HUES64 (cell line): ENCODE results near the gene CRTC3.

Experiments
- H3K27ac ChIP-seq: 2 replicates; pipeline ENCODE4 v1.7.0; 2013; ENCODE audit warnings: low read depth, low read length, inconsistent platforms
- H3K27me3 ChIP-seq: 2 replicates; pipeline ENCODE4 v1.6.1; 2013; ENCODE audit warnings: mild to moderate bottlenecking, low read length; ENCODE audit not compliant: insufficient read depth
- H3K36me3 ChIP-seq: 2 replicates; pipeline ENCODE4 v1.6.1; 2013; ENCODE audit warnings: mild to moderate bottlenecking, low read length; ENCODE audit not compliant: insufficient read depth
- H3K4me1 ChIP-seq: 2 replicates; pipeline ENCODE4 v1.6.1; 2013; ENCODE audit warnings: mild to moderate bottlenecking, low read length, moderate library complexity; ENCODE audit not compliant: insufficient read depth
- H3K4me3 ChIP-seq: 2 replicates; pipeline ENCODE4 v1.5.1; 2013; ENCODE audit warnings: mild to moderate bottlenecking, low read length, moderate library complexity
- H3K9ac ChIP-seq: 2 replicates; pipeline ENCODE4 v1.6.1; 2013; ENCODE audit warnings: mild to moderate bottlenecking, low read depth, low read length
- H3K9me3 ChIP-seq: 2 replicates; pipeline ENCODE4 v1.6.1; 2013; ENCODE audit warnings: low read depth, low read length; ENCODE audit not compliant: insufficient read depth
- WGBS: fragments of 150-250, 120-280 bp; methylation state at CpG from one replicate; pipeline ENCODE4 v1.1.7; 2013; ENCODE audit warnings: missing lambda C conversion rate; 5-methylcytosine and 5-hydroxymethylcytosine counted together

CRTC3 gene

DNA sequence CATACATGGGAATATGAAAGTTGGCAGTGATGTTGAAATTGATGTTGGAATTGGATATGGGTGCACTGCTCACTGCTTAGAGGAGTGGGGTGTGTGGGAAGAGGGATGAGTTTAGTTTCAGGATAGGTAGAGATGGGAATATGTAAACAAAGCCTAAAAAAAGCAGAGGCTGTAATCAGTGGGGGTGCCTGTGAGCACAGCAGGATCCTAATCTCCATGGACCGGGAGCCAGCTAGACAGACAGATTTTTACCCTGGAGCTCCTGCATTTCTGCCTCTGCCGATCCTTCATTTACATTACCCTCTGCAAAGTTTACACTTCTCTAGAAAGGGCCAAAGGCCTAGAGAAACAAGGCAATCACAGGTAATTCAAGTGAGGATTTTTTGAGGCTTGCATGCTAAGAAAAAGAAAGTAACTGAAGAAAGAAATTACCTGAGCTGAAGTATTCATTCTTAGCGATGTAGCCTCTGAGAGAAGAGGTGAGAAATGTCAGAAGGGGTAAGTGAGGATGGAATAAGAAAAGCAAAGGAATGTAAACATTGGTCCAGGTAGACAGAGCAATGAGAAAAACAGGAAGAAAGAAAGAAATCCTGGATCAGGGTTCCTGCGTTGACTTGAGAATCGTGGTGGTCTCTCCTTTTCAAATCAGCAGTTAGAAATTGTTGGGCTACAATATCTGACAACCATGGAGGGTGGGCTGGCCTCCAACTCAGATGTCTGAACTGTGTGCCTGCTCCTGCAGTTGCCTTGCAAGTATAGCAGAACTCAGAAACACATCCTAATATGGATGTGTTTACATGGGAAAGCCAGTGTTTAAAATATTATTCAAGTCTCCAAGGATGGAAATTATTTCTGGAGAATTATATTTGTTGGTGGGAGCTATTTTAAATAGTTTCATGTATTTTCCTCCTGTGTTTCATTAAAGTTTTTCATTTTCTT is 79.8 kb downstream of the CRTC3 start:
- WGBS, result 10% methylated on average over 5 of the region's 5 CpGs
- H3K9me3 ChIP-seq, result no peaks in the 10 kb centered on the region
- no peaks in the 10 kb centered on the region for H3K27me3 ChIP-seq
- H3K9ac ChIP-seq, result peak overlapping the region; percentile 13; the same call in 1 of the 2 replicates
- H3K4me3 ChIP-seq, result peak overlapping the region; percentile 4; the same call in 1 of the 2 replicates
- no peaks in the 10 kb centered on the region for H3K36me3 ChIP-seq
- H3K4me1 ChIP-seq, result peaks cover 27% of the 10 kb centered on the region
- peak overlapping the region; percentile 80; the same call in 1 of the 2 replicates for H3K27ac ChIP-seq

DNA sequence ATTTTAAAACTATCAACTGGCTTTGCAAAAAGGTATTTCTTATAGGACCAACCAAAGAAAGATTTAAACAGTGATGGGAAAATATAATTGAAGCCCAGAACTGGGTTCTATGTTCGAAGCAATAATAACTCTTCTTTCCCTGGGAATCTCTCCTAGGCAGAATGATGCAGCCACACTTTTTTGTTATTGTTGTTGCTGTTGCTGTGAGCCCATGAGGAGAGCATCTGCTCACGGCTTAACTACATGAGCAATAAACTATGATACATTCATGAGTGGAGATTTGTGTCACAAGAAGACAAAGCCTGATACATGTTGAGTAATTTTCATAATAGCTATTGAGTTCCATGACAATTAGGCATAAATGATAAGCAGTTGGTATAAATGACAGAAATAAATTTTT is 80.5 kb downstream of the CRTC3 start:
- Histone ChIP-seq H3K4me1 (peaks cover 27% of the 10 kb centered on the region), H3K27me3 (no peaks in the 10 kb centered on the region), H3K36me3 (no peaks in the 10 kb centered on the region), H3K4me3 (no peak overlapping the region), H3K9me3 (no peaks in the 10 kb centered on the region), H3K27ac (peak overlapping the region; percentile 80; the same call in 1 of the 2 replicates), H3K9ac (no peak overlapping the region)
- 73% methylated on average over 2 of the region's 2 CpGs for WGBS

DNA sequence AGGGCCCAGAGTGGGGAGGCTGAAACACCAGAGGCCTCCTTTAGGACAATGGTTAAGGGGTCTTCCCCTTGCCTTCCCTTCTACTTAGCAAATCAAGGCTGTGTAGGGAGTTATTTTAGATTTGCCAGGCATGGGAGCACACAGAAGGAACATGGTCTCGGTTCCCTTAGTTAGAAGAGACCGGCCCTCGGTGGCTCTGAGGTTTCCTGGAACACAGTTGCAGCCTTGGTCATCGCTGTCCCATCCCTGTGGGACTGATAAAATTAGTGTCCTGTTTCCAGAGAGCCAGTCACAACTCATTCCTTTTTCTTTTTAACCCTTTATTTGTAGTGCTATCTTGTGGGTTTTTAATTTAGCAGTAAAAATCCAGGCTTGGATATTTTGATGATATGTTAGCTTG is 81.4 kb downstream of the CRTC3 start:
- no peaks in the 10 kb centered on the region for H3K36me3 ChIP-seq
- H3K27me3 ChIP-seq, result no peaks in the 10 kb centered on the region
- WGBS, result 96% methylated on average over 4 of the region's 4 CpGs
- no peaks in the 10 kb centered on the region for H3K9me3 ChIP-seq
- peaks cover 27% of the 10 kb centered on the region for H3K4me1 ChIP-seq
- no peak overlapping the region for H3K4me3 ChIP-seq
- no peak overlapping the region for H3K9ac ChIP-seq
- no peak overlapping the region for H3K27ac ChIP-seq

DNA sequence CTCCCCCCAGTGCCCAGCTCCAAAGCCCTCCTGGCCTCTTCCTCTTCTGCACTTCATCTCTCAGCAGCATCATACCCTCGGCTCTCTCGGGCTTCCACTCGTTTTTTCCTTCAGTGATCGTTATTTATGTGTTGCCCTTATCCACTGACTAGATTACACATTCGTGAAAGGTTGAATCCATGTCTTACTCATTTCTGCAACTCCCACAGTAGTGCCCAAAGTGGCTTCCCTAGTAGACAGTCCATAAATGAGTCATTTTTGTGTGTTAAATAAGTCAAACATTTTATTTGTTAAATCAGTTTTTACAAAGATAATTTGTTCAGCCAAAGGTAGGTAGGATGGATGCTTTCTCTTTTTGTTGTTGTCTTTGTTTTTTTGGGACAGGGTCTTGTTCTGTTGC is 87.4 kb downstream of the CRTC3 start:
- Histone ChIP-seq H3K27ac (no peak overlapping the region), H3K27me3 (no peaks in the 10 kb centered on the region), H3K4me1 (peaks cover 9% of the 10 kb centered on the region; the same call in 1 of the 2 replicates), H3K9ac (no peak overlapping the region), H3K4me3 (no peak overlapping the region), H3K9me3 (no peaks in the 10 kb centered on the region), H3K36me3 (no peaks in the 10 kb centered on the region)
- WGBS, result 89% methylated on average over 5 of the region's 5 CpGs

DNA sequence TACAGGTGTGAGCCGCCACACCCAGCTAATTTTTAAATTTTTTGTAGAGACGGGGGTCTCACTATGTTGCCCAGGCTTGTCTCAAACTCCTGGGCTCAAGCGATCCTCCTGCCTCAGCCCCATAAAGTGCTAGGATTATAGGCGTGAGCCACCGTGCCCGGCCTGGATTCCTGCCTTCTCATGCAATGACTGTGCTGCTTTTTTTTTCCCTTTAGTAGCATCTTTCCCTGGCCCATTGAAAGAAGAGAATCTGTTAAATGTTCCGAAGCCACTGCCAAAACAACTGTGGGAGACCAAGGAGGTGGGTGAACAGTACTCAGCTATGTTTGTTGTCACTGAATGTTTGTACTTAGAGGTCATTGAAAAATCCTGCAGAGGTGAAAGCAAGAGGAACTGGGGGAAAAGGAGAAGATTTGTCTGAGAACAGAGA is 88.0 kb downstream of the CRTC3 start:
- no peaks in the 10 kb centered on the region for H3K27me3 ChIP-seq
- no peak overlapping the region for H3K27ac ChIP-seq
- no peaks in the 10 kb centered on the region for H3K36me3 ChIP-seq
- peaks cover 9% of the 10 kb centered on the region; the same call in 1 of the 2 replicates for H3K4me1 ChIP-seq
- 84% methylated on average over 7 of the region's 7 CpGs for WGBS
- H3K9ac ChIP-seq, result no peak overlapping the region
- no peak overlapping the region for H3K4me3 ChIP-seq
- no peaks in the 10 kb centered on the region for H3K9me3 ChIP-seq

DNA sequence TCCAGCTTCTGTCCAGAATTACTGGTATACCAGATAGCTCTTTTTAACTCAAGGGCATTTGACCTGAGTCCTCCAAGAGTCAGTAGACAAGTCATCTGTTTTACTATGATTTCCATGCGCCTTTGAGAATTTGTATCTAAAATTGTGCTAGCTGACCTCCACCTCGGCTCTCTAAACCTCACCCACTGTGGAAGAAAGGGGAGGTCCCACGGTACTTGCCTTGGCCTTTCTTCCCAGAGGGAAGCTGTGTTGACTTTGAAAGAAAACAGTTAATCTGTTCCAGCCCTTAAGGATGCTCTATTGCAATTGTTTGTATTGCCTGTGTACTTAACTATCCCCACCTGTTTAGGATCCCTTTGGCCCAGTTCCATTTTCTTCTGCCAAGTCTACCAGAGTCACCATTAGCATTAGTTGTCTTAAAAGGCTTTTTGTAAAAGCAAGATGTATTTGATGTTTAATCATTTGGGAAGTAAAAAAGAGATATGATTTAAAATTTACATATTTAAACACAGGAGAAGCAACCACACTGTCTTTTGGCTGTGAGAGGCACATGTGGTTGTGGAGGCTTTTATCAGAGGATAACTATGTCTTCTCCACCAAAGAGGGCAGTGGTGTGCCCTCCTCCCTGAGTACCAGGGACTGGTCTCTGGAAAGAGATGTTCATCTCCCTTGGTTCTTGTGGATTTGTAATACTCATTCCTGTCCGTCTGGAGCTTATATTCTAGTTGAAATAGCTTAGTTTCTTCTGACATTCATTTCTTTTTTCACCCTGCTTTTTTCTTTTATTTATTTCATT is 88.8 kb downstream of the CRTC3 start:
- no peak overlapping the region for H3K27ac ChIP-seq
- no peaks in the 10 kb centered on the region for H3K9me3 ChIP-seq

DNA sequence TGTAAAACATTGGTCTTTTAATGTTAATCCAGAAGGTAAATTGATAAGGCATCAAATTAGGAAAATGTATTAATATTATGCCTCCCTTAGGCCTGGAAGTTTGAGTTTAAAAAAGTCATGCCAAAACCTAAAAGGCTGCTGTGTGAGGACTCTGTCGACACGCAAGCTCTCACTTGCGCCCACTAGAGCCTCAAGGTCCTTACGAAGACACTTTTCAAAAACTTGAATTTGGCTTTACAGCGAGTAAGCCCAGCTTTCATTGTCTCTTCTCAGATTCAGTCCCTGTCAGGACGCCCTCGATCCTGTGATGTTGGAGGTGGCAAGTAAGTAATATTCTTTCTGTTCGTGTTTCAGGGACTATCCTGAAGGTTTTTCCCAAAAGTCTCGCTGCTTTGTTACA is 89.7 kb downstream of the CRTC3 start:
- Histone ChIP-seq H3K9ac (no peak overlapping the region), H3K4me3 (no peak overlapping the region), H3K27ac (no peak overlapping the region), H3K4me1 (peaks cover 9% of the 10 kb centered on the region; the same call in 1 of the 2 replicates), H3K36me3 (no peaks in the 10 kb centered on the region), H3K9me3 (no peaks in the 10 kb centered on the region), H3K27me3 (no peaks in the 10 kb centered on the region)
- WGBS, result 95% methylated on average over 9 of the region's 9 CpGs

More for the DNA sequence above, 88.8 kb downstream of the CRTC3 start:
- no peaks in the 10 kb centered on the region for H3K36me3 ChIP-seq
- H3K9ac ChIP-seq, result no peak overlapping the region
- H3K27me3 ChIP-seq, result no peaks in the 10 kb centered on the region
- peaks cover 9% of the 10 kb centered on the region; the same call in 1 of the 2 replicates for H3K4me1 ChIP-seq
- WGBS, result 81% methylated on average over 3 of the region's 4 CpGs
- H3K4me3 ChIP-seq, result no peak overlapping the region

DNA sequence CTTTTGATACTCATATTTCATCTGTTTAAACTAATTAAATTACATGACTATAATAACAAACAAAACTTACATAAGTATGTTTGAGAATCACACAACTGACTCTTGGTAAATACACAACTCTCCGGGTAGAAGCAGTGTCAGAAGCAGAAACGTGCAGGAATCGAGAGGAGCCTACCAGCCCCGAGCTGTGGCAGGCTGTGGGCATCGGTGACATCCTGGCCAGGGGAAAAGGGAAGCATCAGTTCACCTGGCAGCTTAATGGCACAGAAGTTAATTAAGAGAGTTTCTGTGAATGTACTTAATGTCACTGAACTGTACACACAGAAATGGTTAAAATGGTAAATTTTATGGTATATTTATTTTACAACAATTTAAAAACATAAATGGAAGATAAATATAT is 90.2 kb downstream of the CRTC3 start:
- H3K4me3 ChIP-seq, result no peak overlapping the region
- peaks cover 9% of the 10 kb centered on the region; the same call in 1 of the 2 replicates for H3K4me1 ChIP-seq
- H3K27me3 ChIP-seq, result no peaks in the 10 kb centered on the region
- no peak overlapping the region for H3K27ac ChIP-seq
- H3K9ac ChIP-seq, result no peak overlapping the region
- H3K36me3 ChIP-seq, result no peaks in the 10 kb centered on the region
- no peaks in the 10 kb centered on the region for H3K9me3 ChIP-seq
- 98% methylated on average over 5 of the region's 5 CpGs for WGBS

DNA sequence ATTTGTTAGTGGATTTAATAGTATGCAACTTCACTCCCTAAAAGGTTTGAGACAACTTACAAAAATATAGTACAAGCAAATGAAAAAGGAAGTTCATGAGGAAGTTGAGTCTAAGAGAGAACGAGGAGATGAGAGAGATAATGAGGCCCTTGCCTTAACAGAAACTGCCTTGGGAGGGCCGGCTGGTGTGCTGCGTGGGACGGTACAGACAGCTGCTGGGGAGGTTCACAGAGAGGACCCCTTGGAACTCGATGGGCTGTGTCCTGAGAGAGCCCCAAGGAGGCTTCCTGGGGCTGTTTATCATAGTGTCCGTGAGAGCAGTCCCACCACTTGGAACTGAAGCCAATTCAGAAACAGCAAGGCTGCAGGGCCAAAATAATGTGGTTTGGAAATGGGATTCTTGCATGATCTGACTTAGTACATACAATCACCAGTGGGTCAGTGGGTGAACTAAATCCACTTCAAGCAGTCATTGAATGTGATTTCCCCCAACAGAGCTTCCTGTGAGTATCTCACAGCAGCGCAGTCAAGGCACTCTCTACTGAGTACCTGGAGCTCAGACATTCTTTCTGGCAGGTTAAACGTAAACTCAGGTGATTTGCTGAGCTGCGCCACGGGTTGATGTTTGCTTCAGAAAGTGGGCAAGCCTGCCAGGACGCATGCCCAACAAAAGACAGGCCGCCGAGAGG is 90.8 kb downstream of the CRTC3 start:
- no peak overlapping the region for H3K4me3 ChIP-seq
- no peaks in the 10 kb centered on the region for H3K9me3 ChIP-seq
- peaks cover 9% of the 10 kb centered on the region; the same call in 1 of the 2 replicates for H3K4me1 ChIP-seq
- no peak overlapping the region for H3K27ac ChIP-seq
- no peaks in the 10 kb centered on the region for H3K27me3 ChIP-seq
- 95% methylated on average over 13 of the region's 13 CpGs for WGBS
- no peak overlapping the region for H3K9ac ChIP-seq
- H3K36me3 ChIP-seq, result no peaks in the 10 kb centered on the region

DNA sequence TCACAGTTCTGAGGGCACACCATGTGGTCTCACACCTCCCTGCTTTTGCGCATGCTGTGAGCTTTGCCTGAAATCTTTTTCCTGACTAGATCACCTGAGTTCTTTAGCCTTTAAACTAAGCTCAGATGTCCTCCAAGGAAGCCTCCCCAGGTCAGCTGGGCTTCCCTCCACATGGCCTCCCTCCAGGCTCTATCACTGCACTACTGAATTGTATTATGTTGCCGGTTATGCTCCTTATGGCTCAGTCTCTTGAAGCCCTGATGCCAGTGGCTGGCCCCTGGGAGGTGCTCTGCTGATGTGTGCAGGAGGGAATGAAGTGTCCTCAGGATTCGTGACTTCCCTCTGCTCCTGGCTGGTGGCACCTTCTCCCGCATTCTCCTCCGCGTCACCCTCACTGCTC is 94.1 kb downstream of the CRTC3 start:
- Histone ChIP-seq H3K27ac (no peak overlapping the region), H3K4me1 (0 out of 2 replicates have a peak, but pooled peaks cover under 1% of the 10 kb centered on the region), H3K36me3 (no peaks in the 10 kb centered on the region), H3K4me3 (no peak overlapping the region), H3K9ac (no peak overlapping the region), H3K27me3 (no peaks in the 10 kb centered on the region), H3K9me3 (no peaks in the 10 kb centered on the region)
- 83% methylated on average over 6 of the region's 6 CpGs for WGBS
